Kidney glomerular epithelial cell (primary cell): ENCODE data around the gene MT1X.
A peak's percentile ranks its signal among the peaks of the same experiment; 100 is the strongest.
"Not testable (repeated sequence)": the region's sequence is repeated elsewhere in the genome, so short reads cannot be mapped to it uniquely, and the experiment has no call there.

Experiments used
- DNase-seq: peaks from one replicate; lab custom pipeline; 2025; lab: John Stamatoyannopoulos, UW

MT1X gene

DNA sequence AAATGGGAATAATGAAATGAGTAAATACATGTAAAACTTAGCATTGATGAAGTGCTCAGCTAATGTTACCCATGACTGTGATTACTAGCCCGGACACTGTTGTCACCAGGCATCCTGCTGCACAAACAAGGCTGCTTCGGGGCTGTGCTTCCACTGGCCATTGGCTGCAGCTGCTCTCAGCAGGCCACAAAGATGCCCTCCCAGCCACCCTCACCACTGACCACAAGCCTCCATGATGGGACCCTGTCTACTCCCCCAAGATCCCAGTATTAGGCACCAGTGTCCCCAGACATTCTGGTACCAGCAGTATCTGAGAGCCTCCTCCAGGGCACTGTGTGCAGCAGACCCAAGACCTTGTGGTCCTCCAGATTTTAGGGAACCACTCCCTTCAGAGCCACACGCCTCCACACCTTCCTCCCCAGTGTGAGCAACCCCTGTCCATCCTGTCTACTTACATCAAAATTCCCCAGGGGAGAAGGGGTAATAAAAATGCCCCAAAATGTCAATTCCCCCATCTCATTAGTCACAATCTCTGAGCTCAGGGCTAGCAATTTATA lies 28.0 kb downstream of the MT1X start:
- DNase-seq, result no peak

DNA sequence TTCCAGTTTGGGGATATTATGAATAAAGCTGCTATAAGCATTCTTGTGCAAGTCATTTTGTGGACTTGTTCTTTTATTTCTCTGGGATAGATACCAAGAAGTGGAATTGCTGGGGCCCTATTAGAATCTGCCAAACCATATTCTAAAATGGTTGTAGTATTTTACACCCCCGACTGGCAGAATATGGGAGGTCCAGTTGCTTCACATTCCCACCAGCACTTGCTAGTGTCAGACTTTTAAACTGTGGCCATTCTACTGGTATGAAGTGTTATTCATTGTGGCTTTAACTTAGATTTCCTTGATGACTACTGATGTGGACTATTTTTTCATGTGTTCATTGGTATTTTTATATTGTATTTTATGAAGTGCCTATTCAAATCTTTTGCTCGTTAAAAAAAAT lies 29.6 kb downstream of the MT1X start:
- DNase-seq, result no peak

DNA sequence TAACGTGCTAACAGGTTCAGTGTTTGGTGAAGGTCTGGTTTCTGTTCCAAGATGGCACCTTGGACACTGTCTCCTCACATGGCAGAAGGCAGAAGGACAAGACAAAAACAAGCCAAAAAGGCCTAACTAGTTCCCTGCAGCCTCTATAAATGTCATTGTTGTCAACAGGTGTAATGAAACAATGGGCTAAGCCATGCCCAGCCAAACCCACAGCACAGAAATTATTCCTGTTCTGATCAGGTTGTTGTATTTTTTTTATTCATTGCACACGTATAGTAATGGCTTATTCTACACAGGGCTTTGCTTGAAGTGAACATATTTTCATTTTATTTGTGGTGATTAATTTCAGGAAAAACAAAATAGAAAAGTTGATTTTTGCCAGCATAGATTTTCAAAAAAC lies 31.5 kb downstream of the MT1X start:
- no peak for DNase-seq

DNA sequence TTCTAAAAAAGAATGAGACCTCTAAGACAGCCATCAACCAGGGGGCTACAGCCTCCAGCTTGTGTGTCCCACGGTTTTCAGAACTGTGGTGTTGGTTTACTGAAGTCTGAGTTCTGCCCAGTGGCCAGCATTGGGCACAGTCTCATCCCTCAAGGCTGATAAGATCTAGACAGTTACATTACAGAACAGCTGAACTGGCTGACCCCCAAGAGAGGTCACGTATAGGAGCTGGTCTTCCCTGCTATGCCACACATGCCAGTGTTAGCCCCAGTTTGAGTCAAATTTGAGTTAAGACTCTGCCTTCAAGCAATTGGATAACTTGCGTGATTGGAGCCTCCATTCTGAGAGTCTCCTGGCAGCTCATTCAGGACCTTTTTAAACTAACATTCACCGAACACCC lies 32.9 kb downstream of the MT1X start:
- no peak for DNase-seq

DNA sequence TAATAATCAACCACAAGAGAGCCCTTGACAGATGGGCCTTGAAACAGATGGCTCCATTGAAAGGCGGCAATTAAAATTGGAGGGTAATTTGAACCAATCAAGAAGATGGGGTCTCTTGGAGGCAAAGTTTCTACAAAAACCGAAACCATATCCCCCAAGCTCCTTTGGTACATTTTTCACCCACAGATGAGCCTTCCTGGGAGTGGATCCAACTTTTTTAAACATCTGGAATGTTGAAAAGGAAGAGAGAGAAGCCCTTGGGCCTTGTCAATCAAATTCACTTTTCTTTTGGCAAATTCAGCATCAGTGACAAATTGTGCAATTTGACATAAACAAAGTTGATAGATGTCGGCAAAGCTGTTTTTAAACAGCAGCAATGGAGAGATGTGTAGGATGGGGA lies 34.5 kb downstream of the MT1X start:
- no peak for DNase-seq

DNA sequence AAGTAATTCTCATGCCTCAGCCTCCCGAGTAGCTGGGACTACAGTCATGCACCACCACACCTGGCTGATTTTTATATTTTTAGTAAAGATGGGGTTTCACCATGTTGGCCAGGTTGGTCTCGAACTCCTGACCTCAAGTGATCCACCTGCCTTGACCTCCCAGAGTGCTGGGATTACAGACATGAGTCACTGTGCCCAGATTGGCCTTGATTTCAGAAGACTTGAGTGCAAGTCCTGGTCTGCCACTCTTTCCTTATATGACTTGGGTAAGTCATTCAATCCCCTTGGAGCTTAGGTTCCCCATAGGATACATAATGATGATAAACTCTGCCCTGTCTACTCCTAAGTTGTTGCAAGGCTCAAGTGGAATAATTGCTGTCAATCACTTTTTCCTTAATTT lies 35.3 kb downstream of the MT1X start:
- DNase-seq, result not testable (repeated sequence)

DNA sequence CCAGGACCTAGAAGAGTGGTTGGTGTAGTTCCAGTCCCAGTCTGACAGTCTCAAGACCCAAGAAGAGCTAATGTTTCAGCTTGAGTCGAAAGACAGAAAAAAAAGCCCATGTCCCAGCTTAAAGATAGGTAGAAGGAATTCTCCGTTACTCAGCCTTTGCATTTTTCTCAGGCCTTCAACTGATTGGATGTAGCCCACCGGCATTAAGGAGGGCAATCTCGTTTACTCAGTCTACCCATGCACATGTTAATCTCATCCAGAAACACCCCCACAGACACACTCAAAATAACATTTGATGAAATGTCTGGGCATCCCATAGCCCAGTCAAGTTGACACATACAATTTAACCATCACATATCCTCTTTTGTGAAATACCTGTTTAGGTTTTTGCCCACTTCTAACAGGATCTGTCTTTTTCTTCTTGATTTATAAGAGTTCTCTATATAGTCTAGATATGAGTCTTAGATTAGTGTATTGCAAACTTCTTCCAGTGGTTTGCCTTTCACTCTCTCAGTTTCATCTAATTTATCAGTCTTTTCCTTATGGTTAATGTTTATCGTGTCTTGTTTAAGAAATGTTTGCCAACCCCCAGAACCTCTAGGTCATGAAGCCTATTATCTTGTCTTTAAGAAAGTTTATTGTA lies 40.1 kb downstream of the MT1X start:
- DNase-seq, result no peak

DNA sequence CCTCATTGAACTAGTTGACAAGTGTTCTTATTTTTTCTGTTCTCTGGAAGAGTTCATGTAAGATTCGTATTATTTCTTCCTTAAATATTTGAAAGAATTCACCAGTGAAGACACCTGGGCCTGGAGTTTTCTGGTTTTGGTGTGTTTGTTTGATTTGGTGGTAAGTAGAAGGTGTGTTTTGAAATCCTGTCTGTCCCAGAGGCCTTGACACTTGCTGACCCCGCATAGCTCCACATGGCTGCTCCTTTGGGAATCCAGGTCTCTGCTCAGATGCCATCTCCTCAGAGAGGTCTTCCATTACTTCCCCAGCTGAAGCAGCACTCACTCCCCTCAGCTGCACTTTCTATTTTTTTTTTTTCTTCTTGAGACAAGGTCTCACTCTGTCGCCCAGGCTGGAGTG lies 41.9 kb downstream of the MT1X start:
- no peak for DNase-seq

DNA sequence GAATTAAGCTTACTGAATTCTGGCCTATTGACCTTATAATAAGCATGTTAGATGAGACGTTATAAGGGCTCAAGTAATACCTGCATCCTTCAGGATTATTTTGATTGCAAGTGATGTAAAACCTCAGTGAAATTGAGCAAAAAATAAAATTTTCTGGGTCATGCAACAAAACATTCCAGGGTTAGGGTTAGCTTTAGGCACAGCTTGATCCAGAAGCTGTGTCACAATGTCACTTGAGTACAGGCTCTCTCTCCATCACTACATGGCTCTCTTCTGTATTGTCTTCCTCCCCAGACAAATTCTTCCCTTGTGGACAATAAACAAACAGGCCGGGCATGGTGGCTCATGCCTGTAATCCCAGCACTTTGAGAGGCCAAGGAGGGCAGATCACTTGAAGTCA lies 44.0 kb downstream of the MT1X start:
- DNase-seq, result no peak

DNA sequence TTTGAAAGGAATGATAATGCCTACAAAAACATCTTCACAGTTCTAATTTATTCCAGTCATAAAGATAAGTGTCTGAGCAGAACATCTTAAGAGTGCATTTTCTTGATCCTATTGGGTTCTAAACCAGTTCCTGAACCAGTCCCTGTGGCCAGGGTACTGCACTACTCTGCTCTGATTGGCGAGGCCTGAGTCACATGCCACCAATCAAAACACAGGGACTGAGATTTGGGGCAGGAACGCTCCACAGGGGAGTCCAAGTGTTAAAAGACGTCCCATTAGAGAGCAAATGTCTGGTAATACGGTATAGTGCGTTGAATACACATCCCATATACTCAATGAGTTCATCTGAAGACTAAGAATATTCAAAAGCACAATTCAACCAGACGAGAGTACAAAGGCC lies 44.7 kb downstream of the MT1X start:
- DNase-seq, result no peak

DNA sequence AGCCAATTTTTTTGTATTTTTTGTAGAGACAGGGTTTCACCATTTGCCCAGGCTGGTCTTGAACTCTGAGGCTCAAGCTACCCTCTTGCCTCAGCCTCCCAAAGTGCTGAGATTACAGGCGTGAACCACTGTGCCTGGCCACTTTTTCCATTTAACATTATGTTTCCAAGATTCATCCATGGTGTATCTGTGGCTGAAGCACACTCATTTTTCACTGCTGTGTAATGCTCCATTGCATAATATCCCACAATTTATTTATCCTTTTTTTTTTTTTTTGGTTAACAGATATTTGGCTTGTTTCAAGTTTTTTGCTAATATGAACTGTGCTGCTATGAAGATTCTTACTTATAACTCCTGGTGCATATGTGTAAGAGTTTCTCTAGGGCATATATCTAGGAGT lies 45.8 kb downstream of the MT1X start:
- DNase-seq, result no peak

DNA sequence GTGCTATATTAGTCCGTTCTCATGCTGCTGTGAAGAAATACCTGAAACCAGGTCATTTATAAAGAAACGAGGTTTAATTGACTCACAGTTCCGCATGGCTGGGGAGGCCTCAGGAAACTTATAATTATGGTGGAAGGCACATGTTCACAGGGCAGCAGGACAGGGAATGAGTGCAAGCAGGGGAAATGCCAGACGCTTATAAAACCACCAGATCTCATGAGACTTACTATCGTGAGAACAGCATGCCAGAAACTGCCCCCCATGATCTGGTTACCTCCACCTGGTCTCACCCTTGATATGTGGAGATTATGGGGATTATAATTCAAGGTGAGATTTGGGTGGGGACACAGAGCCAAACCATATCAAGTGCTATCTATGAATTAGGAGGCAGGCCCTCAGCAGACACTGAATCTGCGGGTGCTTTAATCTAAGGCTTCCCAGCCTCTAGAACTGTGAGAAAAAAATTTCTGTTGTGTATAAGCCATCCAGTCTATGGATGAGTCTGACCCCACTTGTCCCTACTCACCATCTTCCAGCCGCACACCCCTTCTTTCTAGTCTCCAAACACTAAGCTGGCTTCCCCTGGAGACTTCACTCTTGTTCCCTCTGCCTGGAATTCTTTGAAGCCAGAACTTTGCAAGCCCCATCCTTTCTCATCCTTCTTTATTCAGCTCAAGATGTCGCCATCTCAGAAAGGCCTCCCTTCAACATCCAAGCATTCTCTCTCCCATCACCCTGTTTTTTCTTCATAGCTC lies 46.9 kb downstream of the MT1X start:
- DNase-seq, result peak; percentile 22

DNA sequence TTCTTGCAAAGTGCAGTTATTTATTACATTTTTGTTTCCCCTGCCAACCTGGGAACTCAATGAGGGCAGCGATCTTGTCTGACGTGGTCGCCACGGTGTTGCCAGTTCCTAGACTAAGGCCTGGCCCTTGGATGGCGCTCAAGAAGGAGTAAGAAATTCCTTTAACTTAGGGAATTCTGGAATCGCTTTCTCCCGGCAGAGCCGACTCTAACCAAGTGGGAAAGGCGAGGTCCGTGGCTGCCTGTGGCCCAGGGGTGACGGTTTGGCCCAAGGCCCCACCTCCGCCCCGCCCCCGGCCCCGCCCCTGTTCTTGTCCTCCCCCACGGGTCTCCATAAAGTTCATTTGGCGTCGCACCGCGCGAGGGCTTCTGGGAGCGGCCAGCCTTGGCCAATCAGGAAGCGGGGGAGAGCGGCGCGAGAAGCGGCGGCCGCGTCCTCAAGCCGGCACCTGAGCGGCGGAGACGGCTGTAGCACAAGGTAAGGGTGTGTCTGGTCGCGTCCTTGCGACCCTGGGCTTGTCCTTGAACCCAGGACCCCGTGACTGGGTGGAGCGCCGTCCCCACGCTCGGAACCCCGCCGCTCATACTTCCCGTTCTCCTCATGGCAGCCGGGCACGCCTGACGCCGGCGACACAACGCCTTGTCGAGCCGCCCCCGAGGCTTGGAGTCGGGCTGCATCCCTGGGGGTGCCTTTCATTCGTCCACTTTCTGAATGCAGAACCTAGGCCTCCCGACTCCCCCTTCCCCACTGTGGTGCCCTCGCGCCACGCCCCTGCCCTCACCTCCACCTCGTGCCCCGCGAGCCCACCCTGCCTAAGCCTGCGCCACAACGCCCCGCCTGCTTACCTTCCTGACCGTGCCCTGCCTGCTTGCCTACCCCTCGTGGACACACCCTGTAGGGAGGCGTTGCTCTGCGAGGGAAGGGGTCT lies 47.7 kb downstream of the MT1X start, which contains the start of gene NUP93:
Gene NUP93 (plus strand): TSS at position 395 of the 928 bp plus-strand sequence. CDS start 18,119 bp downstream, outside the sequence.
- DNase-seq, result peak; percentile 83

DNA sequence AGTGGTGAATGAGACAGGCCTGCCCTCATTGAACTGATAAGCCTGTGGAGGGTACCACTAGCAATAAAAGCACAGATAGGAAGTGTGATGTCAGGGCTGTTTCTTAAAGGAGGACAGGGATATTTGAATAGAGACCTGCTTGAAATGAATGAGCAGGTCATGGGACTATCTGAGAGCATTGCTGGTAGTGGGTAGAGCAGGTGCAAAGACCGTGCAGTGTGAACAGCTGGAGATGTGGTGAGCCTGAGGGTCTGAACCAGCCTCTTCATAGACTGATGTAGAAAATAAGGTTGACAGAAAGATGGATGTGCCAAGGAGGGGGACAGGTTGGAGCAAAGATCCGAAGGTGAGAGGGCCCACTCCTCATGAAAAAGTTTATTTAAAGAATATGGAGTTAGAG lies 50.1 kb downstream of the MT1X start:
- no peak for DNase-seq

DNA sequence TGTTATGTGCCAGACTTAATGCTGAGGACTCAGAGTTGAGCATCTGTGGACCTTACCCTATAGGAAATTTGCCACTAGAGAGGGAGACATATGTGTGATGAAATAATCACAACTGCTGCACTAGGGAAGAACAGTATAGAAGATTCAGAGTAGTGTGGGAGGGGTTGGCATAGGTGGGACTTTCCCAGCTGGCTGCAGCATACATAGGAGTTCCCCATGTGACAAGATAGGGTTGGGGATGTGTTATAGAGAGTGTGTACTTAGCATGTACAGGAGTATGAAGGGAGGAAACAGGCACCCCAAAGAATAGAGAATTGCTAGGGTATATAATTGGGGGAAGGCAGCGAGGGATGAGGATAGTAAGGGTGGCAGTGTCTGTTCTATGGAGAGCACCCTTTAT lies 50.6 kb downstream of the MT1X start:
- no peak for DNase-seq
